ENCODE measurements around the gene NLRP7.

GRCh38 chr19:54955376-54955775 lies 8.0 kb upstream of the NLRP7 start:
- TF ChIP-seq CTCF (conservative IDR thresholded peaks at IDR 0.05; ENCODE audit: low read depth, low read length) (no peak), EZH2 (IDR thresholded peaks at IDR 0.05; ENCODE audit: borderline replicate concordance, low read depth, low read length, poor library complexity, severe bottlenecking) (no peak)
